HUES64 (cell line): ENCODE results near the gene CUTC. TPM values are rescaled to one million over a fixed set of nuclear protein-coding genes. Genes with fewer than 3 reads are reported as not detected.

Source experiments
- H3K27ac ChIP-seq: 2 replicates; pipeline ENCODE4 v1.7.0; 2013; ENCODE audit warnings: low read depth, low read length, inconsistent platforms
- H3K27me3 ChIP-seq: 2 replicates; pipeline ENCODE4 v1.6.1; 2013; ENCODE audit warnings: mild to moderate bottlenecking, low read length; ENCODE audit not compliant: insufficient read depth
- H3K36me3 ChIP-seq: 2 replicates; pipeline ENCODE4 v1.6.1; 2013; ENCODE audit warnings: mild to moderate bottlenecking, low read length; ENCODE audit not compliant: insufficient read depth
- H3K4me1 ChIP-seq: 2 replicates; pipeline ENCODE4 v1.6.1; 2013; ENCODE audit warnings: mild to moderate bottlenecking, low read length, moderate library complexity; ENCODE audit not compliant: insufficient read depth
- H3K4me3 ChIP-seq: 2 replicates; pipeline ENCODE4 v1.5.1; 2013; ENCODE audit warnings: mild to moderate bottlenecking, low read length, moderate library complexity
- H3K9ac ChIP-seq: 2 replicates; pipeline ENCODE4 v1.6.1; 2013; ENCODE audit warnings: mild to moderate bottlenecking, low read depth, low read length
- H3K9me3 ChIP-seq: 2 replicates; pipeline ENCODE4 v1.6.1; 2013; ENCODE audit warnings: low read depth, low read length; ENCODE audit not compliant: insufficient read depth
- WGBS: fragments of 150-250, 120-280 bp; methylation state at CpG from one replicate; pipeline ENCODE4 v1.1.7; 2013; ENCODE audit warnings: missing lambda C conversion rate; 5-methylcytosine and 5-hydroxymethylcytosine counted together
- polyA plus RNA-seq, 2 experiments: library from polyadenylated mRNA; stranded (reverse); fragments of 50-300 nt; gene quantifications; one replicate each; pipeline ENCODE4 v1.2.3, GENCODE V29; 2013

Gene CUTC
- 19.8 TPM for polyA plus RNA-seq (2013, experiment 1 of 2)
- polyA plus RNA-seq (2013, experiment 2 of 2): 22.0 TPM

- Histone ChIP-seq H3K36me3 (peaks cover 41% of the 10 kb centered on the region), H3K9me3 (no peaks in the 10 kb centered on the region), H3K9ac (peak within 1 kb of the TSS; percentile 80), H3K27me3 (no peaks in the 10 kb centered on the region), H3K27ac (peak within 1 kb of the TSS; percentile 89), H3K4me3 (peak within 1 kb of the TSS; percentile 100), H3K4me1 (peaks cover 3% of the 10 kb centered on the region; the same call in 1 of the 2 replicates)
- under 1% methylated on average over 73 of the region's 73 CpGs for WGBS
Measured at GRCh38 chr10:99732033-99732842, at the start of gene CUTC, which contains the start of gene COX15. Gene CUTC, plus strand, starts transcription at chr10:99732234. Its CDS starts 115 bp downstream, at chr10:99732349. Gene COX15, minus strand, starts transcription at chr10:99732127. Its CDS starts 78 bp downstream, at chr10:99732049.

- no CpG with 5 or more reads among the region's 1 CpG for WGBS
- no peak overlapping the region for H3K9ac ChIP-seq
- H3K27me3 ChIP-seq: no peaks in the 10 kb centered on the region
- H3K27ac ChIP-seq: no peak overlapping the region
- H3K9me3 ChIP-seq: no peaks in the 10 kb centered on the region
- peaks cover 36% of the 10 kb centered on the region for H3K36me3 ChIP-seq
- H3K4me1 ChIP-seq: no peaks in the 10 kb centered on the region
- H3K4me3 ChIP-seq: no peak overlapping the region
Measured at GRCh38 chr10:99682752-99683151, 49.3 kb upstream of the CUTC start.

GRCh38 chr10:99685597-99685967 is 46.5 kb upstream of the CUTC start:
- no peak overlapping the region for H3K27ac ChIP-seq
- H3K36me3 ChIP-seq: peaks cover 36% of the 10 kb centered on the region
- H3K9me3 ChIP-seq: no peaks in the 10 kb centered on the region
- no peak overlapping the region for H3K4me3 ChIP-seq
- no peak overlapping the region for H3K9ac ChIP-seq
- 96% methylated on average over 1 of the region's 2 CpGs for WGBS
- H3K4me1 ChIP-seq: no peaks in the 10 kb centered on the region
- H3K27me3 ChIP-seq: no peaks in the 10 kb centered on the region

- Histone ChIP-seq H3K4me1 (no peaks in the 10 kb centered on the region), H3K27me3 (no peaks in the 10 kb centered on the region), H3K27ac (no peak overlapping the region), H3K9me3 (no peaks in the 10 kb centered on the region), H3K4me3 (no peak overlapping the region), H3K36me3 (peaks cover 48% of the 10 kb centered on the region), H3K9ac (no peak overlapping the region)
- 100% methylated on average over 1 of the region's 1 CpG for WGBS
Measured at GRCh38 chr10:99689461-99689860, 42.6 kb upstream of the CUTC start.

- no peak overlapping the region for H3K4me3 ChIP-seq
- peaks cover 69% of the 10 kb centered on the region for H3K36me3 ChIP-seq
- no peaks in the 10 kb centered on the region for H3K9me3 ChIP-seq
- H3K27me3 ChIP-seq: no peaks in the 10 kb centered on the region
- H3K9ac ChIP-seq: no peak overlapping the region
- H3K4me1 ChIP-seq: no peaks in the 10 kb centered on the region
- WGBS: 97% methylated on average over 3 of the region's 3 CpGs
- no peak overlapping the region for H3K27ac ChIP-seq
Measured at GRCh38 chr10:99693933-99694583, 38.0 kb upstream of the CUTC start.

GRCh38 chr10:99695761-99696160 is 36.3 kb upstream of the CUTC start:
- H3K9ac ChIP-seq: no peak overlapping the region
- no peak overlapping the region for H3K27ac ChIP-seq
- H3K27me3 ChIP-seq: no peaks in the 10 kb centered on the region
- H3K36me3 ChIP-seq: peaks cover 74% of the 10 kb centered on the region
- no peaks in the 10 kb centered on the region for H3K4me1 ChIP-seq
- H3K4me3 ChIP-seq: no peak overlapping the region
- H3K9me3 ChIP-seq: no peaks in the 10 kb centered on the region
- 96% methylated on average over 6 of the region's 6 CpGs for WGBS

GRCh38 chr10:99698504-99699080 is 33.4 kb upstream of the CUTC start:
- H3K36me3 ChIP-seq: peaks cover 74% of the 10 kb centered on the region

GRCh38 chr10:99700649-99701048 is 31.4 kb upstream of the CUTC start:
- H3K9me3 ChIP-seq: no peaks in the 10 kb centered on the region
- H3K27ac ChIP-seq: no peak overlapping the region
- H3K9ac ChIP-seq: no peak overlapping the region
- no peaks in the 10 kb centered on the region for H3K27me3 ChIP-seq
- no peak overlapping the region for H3K4me3 ChIP-seq
- 96% methylated on average over 4 of the region's 4 CpGs for WGBS
- peaks cover 84% of the 10 kb centered on the region for H3K36me3 ChIP-seq
- no peaks in the 10 kb centered on the region for H3K4me1 ChIP-seq

More at GRCh38 chr10:99698504-99699080, 33.4 kb upstream of the CUTC start:
- H3K27me3 ChIP-seq: no peaks in the 10 kb centered on the region
- no peaks in the 10 kb centered on the region for H3K9me3 ChIP-seq
- no peak overlapping the region for H3K4me3 ChIP-seq
- H3K27ac ChIP-seq: no peak overlapping the region
- H3K4me1 ChIP-seq: no peaks in the 10 kb centered on the region
- 96% methylated on average over 8 of the region's 8 CpGs for WGBS
- no peak overlapping the region for H3K9ac ChIP-seq

- Histone ChIP-seq H3K27ac (no peak overlapping the region), H3K27me3 (no peaks in the 10 kb centered on the region), H3K4me3 (no peak overlapping the region), H3K36me3 (peaks cover 75% of the 10 kb centered on the region), H3K9ac (no peak overlapping the region), H3K4me1 (no peaks in the 10 kb centered on the region), H3K9me3 (no peaks in the 10 kb centered on the region)
- WGBS: 92% methylated on average over 1 of the region's 1 CpG
Measured at GRCh38 chr10:99708428-99709012, 23.5 kb upstream of the CUTC start.

GRCh38 chr10:99709480-99710229 is 22.4 kb upstream of the CUTC start:
- Histone ChIP-seq H3K27ac (no peak overlapping the region), H3K27me3 (no peaks in the 10 kb centered on the region), H3K4me1 (no peaks in the 10 kb centered on the region), H3K4me3 (no peak overlapping the region), H3K9me3 (no peaks in the 10 kb centered on the region), H3K9ac (no peak overlapping the region), H3K36me3 (peaks cover 74% of the 10 kb centered on the region)
- WGBS: 69% methylated on average over 4 of the region's 4 CpGs
